T-helper 17 cell (primary cell): ENCODE data around the gene DNAJA1. TPM values are rescaled to one million over a fixed set of nuclear protein-coding genes. Genes with fewer than 3 reads are reported as not detected.

Source experiments
- ATAC-seq: fragments of 150-1000 bp; cut with Tn5 transposase; 2 replicates; pipeline ENCODE4 v1.10.0; 2021; ENCODE audit warnings: mild to moderate bottlenecking, moderate library complexity
- DNase-seq, 3 donors: peaks; one replicate each; pipeline versions ENCODE4 v3.0.0 to v3.0.0-alpha.2; 2020 to 2021
- H3K9me3 ChIP-seq: one replicate; pipeline ENCODE4 v1.7.0; 2013; ENCODE audit warnings: low read length, mild to moderate bottlenecking; ENCODE audit not compliant: control insufficient read depth, poor library complexity, severe bottlenecking
- H3K27ac Mint-ChIP-seq: one replicate; pipeline ENCODE4 v1.8.0; 2022; ENCODE audit warnings: mild to moderate bottlenecking, moderate library complexity, mixed read lengths
- H3K27me3 Mint-ChIP-seq: one replicate; pipeline ENCODE4 v1.8.0; 2022; ENCODE audit warnings: mixed read lengths
- H3K36me3 Mint-ChIP-seq: one replicate; pipeline ENCODE4 v1.8.0; 2022; ENCODE audit warnings: low read depth, mixed read lengths
- H3K4me1 Mint-ChIP-seq: one replicate; pipeline ENCODE4 v1.8.0; 2022; ENCODE audit warnings: mild to moderate bottlenecking, mixed read lengths
- H3K4me3 Mint-ChIP-seq: one replicate; pipeline ENCODE4 v1.8.0; 2022; ENCODE audit warnings: mild to moderate bottlenecking, moderate library complexity, mixed read lengths
- total RNA-seq, 4 donors: library from RNA in 2 of 4; stranded (reverse) in 2 of 4; gene quantifications; one replicate each; pipeline ENCODE4 v1.2.3 and lab custom pipeline; 2022 to 2026

The DNAJA1 gene
- total RNA-seq, 2 donors from 2014 or later, result 216 to 292 TPM

GRCh38 chr9:33014665-33015014 is 10.4 kb upstream of the DNAJA1 start:
- Mint-ChIP-seq H3K4me3 (no peak overlapping the region), H3K36me3 (peaks cover 3% of the 10 kb centered on the region), H3K27me3 (no peaks in the 10 kb centered on the region), H3K4me1 (peaks cover 2% of the 10 kb centered on the region), H3K27ac (no peak overlapping the region)
- ATAC-seq, result no peak
- no peaks in the 10 kb centered on the region for H3K9me3 ChIP-seq
- no peak for DNase-seq

GRCh38 chr9:33017283-33018041 is 7.6 kb upstream of the DNAJA1 start:
- Mint-ChIP-seq H3K4me1 (peaks cover 11% of the 10 kb centered on the region), H3K36me3 (peaks cover 6% of the 10 kb centered on the region), H3K4me3 (no peak overlapping the region), H3K27ac (no peak overlapping the region), H3K27me3 (no peaks in the 10 kb centered on the region)
- no peaks in the 10 kb centered on the region for H3K9me3 ChIP-seq
- ATAC-seq (no peak), DNase-seq (no peak)

- Mint-ChIP-seq H3K4me1 (peaks cover 19% of the 10 kb centered on the region), H3K36me3 (peaks cover 6% of the 10 kb centered on the region), H3K27me3 (no peaks in the 10 kb centered on the region), H3K27ac (no peak overlapping the region), H3K4me3 (no peak overlapping the region)
- DNase-seq (no peak), ATAC-seq (no peak)
- no peaks in the 10 kb centered on the region for H3K9me3 ChIP-seq
Measured at GRCh38 chr9:33019797-33020196, 5.3 kb upstream of the DNAJA1 start.

- no peak overlapping the region for H3K4me3 Mint-ChIP-seq
- DNase-seq (no peak), ATAC-seq (no peak)
- H3K27ac Mint-ChIP-seq, result peak overlapping the region; percentile 8
- peaks cover 9% of the 10 kb centered on the region for H3K36me3 Mint-ChIP-seq
- no peaks in the 10 kb centered on the region for H3K27me3 Mint-ChIP-seq
- peaks cover 31% of the 10 kb centered on the region for H3K4me1 Mint-ChIP-seq
- H3K9me3 ChIP-seq, result no peaks in the 10 kb centered on the region
Measured at GRCh38 chr9:33022303-33022702, 2.8 kb upstream of the DNAJA1 start.

- DNase-seq (no peak), ATAC-seq (no peak)
- Mint-ChIP-seq H3K36me3 (peaks cover 9% of the 10 kb centered on the region), H3K4me3 (no peak overlapping the region), H3K4me1 (peaks cover 31% of the 10 kb centered on the region), H3K27ac (peak overlapping the region; percentile 96), H3K27me3 (no peaks in the 10 kb centered on the region)
- H3K9me3 ChIP-seq, result no peaks in the 10 kb centered on the region
Measured at GRCh38 chr9:33022755-33023154, 2.3 kb upstream of the DNAJA1 start.

GRCh38 chr9:33023661-33024060 is 1.4 kb upstream of the DNAJA1 start:
- DNase-seq (no peak), ATAC-seq (no peak)
- peaks cover 37% of the 10 kb centered on the region for H3K4me1 Mint-ChIP-seq
- H3K27ac Mint-ChIP-seq, result peak overlapping the region; percentile 96
- peak overlapping the region; percentile 97 for H3K4me3 Mint-ChIP-seq
- no peaks in the 10 kb centered on the region for H3K9me3 ChIP-seq
- no peaks in the 10 kb centered on the region for H3K27me3 Mint-ChIP-seq
- peaks cover 11% of the 10 kb centered on the region for H3K36me3 Mint-ChIP-seq

- peak overlapping the region; percentile 96 for H3K27ac Mint-ChIP-seq
- no peaks in the 10 kb centered on the region for H3K9me3 ChIP-seq
- ATAC-seq (no peak), DNase-seq (no peak)
- H3K36me3 Mint-ChIP-seq, result peaks cover 11% of the 10 kb centered on the region
- peak overlapping the region; percentile 97 for H3K4me3 Mint-ChIP-seq
- H3K4me1 Mint-ChIP-seq, result peaks cover 42% of the 10 kb centered on the region
- no peaks in the 10 kb centered on the region for H3K27me3 Mint-ChIP-seq
Measured at GRCh38 chr9:33024126-33024965, 727 bp upstream of the DNAJA1 start.

- Mint-ChIP-seq H3K4me1 (peaks cover 45% of the 10 kb centered on the region), H3K36me3 (peaks cover 8% of the 10 kb centered on the region), H3K27ac (peak overlapping the region; percentile 96), H3K4me3 (peak overlapping the region; percentile 97), H3K27me3 (no peaks in the 10 kb centered on the region)
- DNase-seq (peak; percentile 65 to 81 (median 81)), ATAC-seq (peak; percentile 69)
- H3K9me3 ChIP-seq, result no peaks in the 10 kb centered on the region
Measured at GRCh38 chr9:33025572-33026342, 684 bp downstream of the DNAJA1 start.

- ATAC-seq, result no peak
- Mint-ChIP-seq H3K36me3 (peaks cover 8% of the 10 kb centered on the region), H3K4me1 (peaks cover 44% of the 10 kb centered on the region), H3K4me3 (peak overlapping the region; percentile 39), H3K27me3 (no peaks in the 10 kb centered on the region), H3K27ac (peak overlapping the region; percentile 76)
- no peak for DNase-seq
- no peaks in the 10 kb centered on the region for H3K9me3 ChIP-seq
Measured at GRCh38 chr9:33029231-33029786, 4.2 kb downstream of the DNAJA1 start.

GRCh38 chr9:33030285-33030684 is 5.2 kb downstream of the DNAJA1 start:
- peaks cover 43% of the 10 kb centered on the region for H3K4me1 Mint-ChIP-seq
- H3K9me3 ChIP-seq, result no peaks in the 10 kb centered on the region
- no peaks in the 10 kb centered on the region for H3K27me3 Mint-ChIP-seq
- H3K27ac Mint-ChIP-seq, result peak overlapping the region; percentile 76
- ATAC-seq (no peak), DNase-seq (no peak)
- H3K4me3 Mint-ChIP-seq, result peak overlapping the region; percentile 60
- peaks cover 8% of the 10 kb centered on the region for H3K36me3 Mint-ChIP-seq

GRCh38 chr9:33032292-33032691 is 7.2 kb downstream of the DNAJA1 start:
- H3K9me3 ChIP-seq, result no peaks in the 10 kb centered on the region
- Mint-ChIP-seq H3K4me1 (peaks cover 36% of the 10 kb centered on the region), H3K27ac (peak overlapping the region; percentile 79), H3K4me3 (no peak overlapping the region), H3K36me3 (peaks cover 8% of the 10 kb centered on the region), H3K27me3 (no peaks in the 10 kb centered on the region)
- ATAC-seq (no peak), DNase-seq (no peak)

- no peaks in the 10 kb centered on the region for H3K9me3 ChIP-seq
- peaks cover 35% of the 10 kb centered on the region for H3K4me1 Mint-ChIP-seq
- H3K36me3 Mint-ChIP-seq, result peaks cover 7% of the 10 kb centered on the region
- DNase-seq (no peak), ATAC-seq (no peak)
- H3K27ac Mint-ChIP-seq, result no peak overlapping the region
- peak overlapping the region; percentile 31 for H3K4me3 Mint-ChIP-seq
- H3K27me3 Mint-ChIP-seq, result no peaks in the 10 kb centered on the region
Measured at GRCh38 chr9:33032865-33033264, 7.8 kb downstream of the DNAJA1 start.
